GM12878 (cell line): ENCODE measurements around the gene PLEKHG4B. TPM values are rescaled to one million over a fixed set of nuclear protein-coding genes. Genes with fewer than 3 reads are reported as not detected.

ENCODE experiments used
- ATAC-seq: fragments of 200-7000 bp; cut with Tn5 transposase; 3 replicates; pipeline ENCODE4 v1.9.1; 2020; ENCODE audit warnings: mild to moderate bottlenecking, moderate library complexity
- BruUV-seq: library from RNA; stranded (reverse); fragments of 400-500 nt; replicated peaks from 2 replicates; lab custom pipeline; 2021; lab: Mats Ljungman, UMichigan
- CTCF ChIA-PET: fragments of 300-600 bp; sonication (Branson Sonifier 250); formaldehyde crosslinking; extraction: SDS; loops from one replicate; lab custom pipeline; 2021; ENCODE audit warnings: inconsistent platforms; lab: Yijun Ruan, JAX
- POLR2A ChIA-PET: fragments of 350-600 bp; formaldehyde crosslinking; extraction: SDS; loops from one replicate; lab custom pipeline; 2021; ENCODE audit warnings: inconsistent platforms; lab: Charles Lee
- RAD21 ChIA-PET: fragments of 300-600 bp; sonication (Branson Sonifier 250); formaldehyde crosslinking; loops from one replicate; lab custom pipeline; 2023; ENCODE audit warnings: antibody characterized with exemption; ENCODE audit not compliant: unreplicated experiment; lab: Charles Lee
- SMC1A ChIA-PET: fragments of 300-600 bp; sonication (Branson Sonifier 250); formaldehyde crosslinking; loops from one replicate; lab custom pipeline; 2023; ENCODE audit not compliant: unreplicated experiment, uncharacterized antibody; lab: Charles Lee
- DNase-seq: peaks from one replicate; pipeline ENCODE4 v3.0.0-alpha.2; 2011; ENCODE audit warnings: low read depth, low spot score
- FAIRE-seq: peaks from 3 replicates; lab custom pipeline; 2011; peaks lifted over from hg19 to GRCh38; lab: Jason Lieb, UNC
- H2AFZ ChIP-seq: 2 replicates; pipeline ENCODE4 v1.6.0; 2011; ENCODE audit warnings: low read depth, low read length, control low read depth; ENCODE audit not compliant: control insufficient read depth
- H3K27ac ChIP-seq: 2 replicates; pipeline ENCODE4 v1.5.1; 2011; ENCODE audit warnings: control low read depth; ENCODE audit not compliant: control insufficient read depth, insufficient read depth
- H3K27me3 ChIP-seq, 2 experiments: replicated peaks in 1 of 2; 2 replicates each; pipeline versions ENCODE4 v1.6.0 to v1.6.1; 2011; ENCODE audit warnings: low read length in 1 of 2; ENCODE audit not compliant: control insufficient read depth in 2 of 2, insufficient read depth in 2 of 2
- H3K36me3 ChIP-seq, 2 experiments: 2 replicates each; pipeline ENCODE4 v1.5.1; 2011; ENCODE audit warnings: low read length in 1 of 2; ENCODE audit not compliant: control insufficient read depth in 2 of 2, insufficient read depth in 2 of 2
- H3K4me1 ChIP-seq: 2 replicates; pipeline ENCODE4 v1.6.1; 2011; ENCODE audit warnings: mild to moderate bottlenecking, low read length, moderate library complexity, mixed read lengths; ENCODE audit not compliant: control insufficient read depth, insufficient read depth
- H3K4me2 ChIP-seq: 2 replicates; pipeline ENCODE4 v1.6.0; 2011; ENCODE audit warnings: control low read depth; ENCODE audit not compliant: control insufficient read depth, insufficient read depth
- H3K4me3 ChIP-seq: fragments of 200-600 bp; sonication (generic); 2 replicates; pipeline ENCODE4 v1.5.1; 2016
- H3K79me2 ChIP-seq: 2 replicates; pipeline ENCODE4 v1.6.0; 2011; ENCODE audit warnings: low read length; ENCODE audit not compliant: control insufficient read depth, insufficient read depth
- H3K9ac ChIP-seq: 2 replicates; pipeline ENCODE4 v1.8.0; 2011; ENCODE audit warnings: low read length, control low read depth, mixed read lengths; ENCODE audit not compliant: control insufficient read depth, insufficient read depth
- H3K9me3 ChIP-seq: replicated peaks from 3 replicates; pipeline ENCODE4 v1.5.1; 2011; ENCODE audit warnings: mild to moderate bottlenecking, low read length; ENCODE audit not compliant: control insufficient read depth, insufficient read depth
- H4K20me1 ChIP-seq: 2 replicates; pipeline ENCODE4 v1.6.0; 2011; ENCODE audit not compliant: control insufficient read depth, insufficient read depth
- CBX5 ChIP-seq: sonication (generic); IDR thresholded peaks from 2 replicates; pipeline ENCODE4 v1.6.1; 2016; ENCODE audit warnings: low read depth, moderate library complexity, mild to moderate bottlenecking, inconsistent platforms
- CHD2 ChIP-seq: IDR thresholded peaks from 2 replicates; pipeline ENCODE4 v1.6.1; 2011; ENCODE audit warnings: low read depth, low read length, improper control_type of control experiment, borderline replicate concordance
- ESRRA ChIP-seq: IDR thresholded peaks from 2 replicates; pipeline ENCODE4 v1.6.1; 2012; ENCODE audit warnings: mild to moderate bottlenecking, low read length, improper control_type of control experiment
- IRF4 ChIP-seq: IDR thresholded peaks from 2 replicates; pipeline ENCODE4 v1.6.1; 2011; ENCODE audit warnings: low read depth, low read length
- RB1 ChIP-seq: fragments of 450-650 bp; formaldehyde crosslinking; IDR thresholded peaks from 2 replicates; pipeline ENCODE4 v1.6.1; 2017; ENCODE audit warnings: mild to moderate bottlenecking, borderline replicate concordance
- SMC3 ChIP-seq: IDR thresholded peaks from 2 replicates; pipeline ENCODE4 v1.6.1; 2011; ENCODE audit warnings: low read length, improper control_type of control experiment, borderline replicate concordance
- SP1 ChIP-seq: IDR thresholded peaks from one replicate; pipeline ENCODE4 v1.6.1; 2011; ENCODE audit warnings: low read depth, low read length
- YY1 ChIP-seq: IDR thresholded peaks from 2 replicates; pipeline ENCODE4 v1.6.1; 2011; ENCODE audit warnings: low read depth, mild to moderate bottlenecking, low read length
- WGBS: methylation state at CpG from one replicate; pipeline ENCODE4 v1.1.6; 2016; ENCODE audit warnings: low lambda C conversion rate; ENCODE audit not compliant: insufficient replicate concordance, insufficient coverage; ENCODE audit errors: missing lambda C conversion rate; 5-methylcytosine and 5-hydroxymethylcytosine counted together
- in situ Hi-C: fragments of 300-500 bp; cut with MboI; formaldehyde crosslinking; loops from 9 replicates; pipeline ENCODE4 v1.14.3; 2018; ENCODE audit warnings: mixed read lengths
- intact Hi-C: fragments of 100-400 bp; cut with micrococcal nuclease; formaldehyde crosslinking; loops from one replicate; pipeline ENCODE4 v1.14.2; 2022; ENCODE audit not compliant: unreplicated experiment
- polyA plus RNA-seq, 11 experiments: library from polyadenylated mRNA; depleted of rRNA in 4 of 11; unstranded in 6 of 11; stranded (reverse) in 5 of 11; fragments of >200 nt; fragmentation: Nextera tagmentation in 4 of 11; fragmentation: Illumina TruSeq in 1 of 11; extraction: Ambion mirVana in 4 of 11; extraction: Trizol in 1 of 11; gene quantifications; 1 replicate in 1 of 11; 2 replicates in 10 of 11; pipeline versions ENCODE4 v1.2.1 to v1.2.3, GENCODE V29; 2011 to 2016; ENCODE audit warnings: inconsistent platforms in 2 of 11, missing spikeins in 2 of 11, low read depth in 1 of 11
- total RNA-seq, 4 experiments: library from RNA; depleted of rRNA in 3 of 4; stranded (reverse); fragments of >200 nt in 3 of 4; fragmentation: Illumina TruSeq in 1 of 4; extraction: Trizol in 1 of 4; gene quantifications; 2 replicates each; pipeline versions ENCODE4 v1.2.1 to v1.2.3, GENCODE V29; 2013 to 2021
- TF ChIP-seq, protein P1 (sequence below): fragments of 450-650 bp; IDR thresholded peaks from 2 replicates; pipeline ENCODE4 v1.6.1; 2017; ENCODE audit warnings: mild to moderate bottlenecking, moderate library complexity

The PLEKHG4B gene
- total and polyA plus RNA-seq, 10 of the 15 experiments (the other 5 are each of a cell fraction or from before 2014, with no cell fraction given): under 0.01 to 0.05 (median 0.01) TPM; not detected in 6

DNA sequence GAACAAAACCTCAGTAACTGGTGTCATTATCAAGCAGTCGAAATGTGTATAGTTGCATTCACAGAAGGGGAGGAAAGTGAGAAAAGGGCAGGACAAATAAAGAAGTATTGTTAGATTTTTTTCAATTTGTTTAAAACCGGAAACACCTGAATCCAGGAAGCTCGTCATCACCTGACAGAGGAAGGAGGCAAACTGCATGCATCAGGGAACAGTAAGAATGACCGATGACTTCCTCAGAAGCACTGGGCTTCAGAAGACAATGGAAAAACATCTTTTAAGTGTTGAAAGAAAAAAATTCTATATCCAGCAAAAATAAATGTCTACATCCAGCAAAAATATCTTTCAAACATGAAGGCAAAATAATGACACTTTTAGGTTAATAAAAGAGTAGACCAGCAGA lies 29.5 kb downstream of the PLEKHG4B start:
- no peaks in the 10 kb centered on the region for H3K36me3 ChIP-seq
- ChIA-PET SMC1A (no interaction called here), RAD21 (no interaction called here), POLR2A (no interaction called here), CTCF (no interaction called here)
- no peak overlapping the region for H3K4me3 ChIP-seq
- no peak for DNase-seq
- no peaks in the 10 kb centered on the region for H3K27me3 ChIP-seq
- H3K4me1 ChIP-seq: no peaks in the 10 kb centered on the region
- ATAC-seq: no peak
- intact Hi-C loops: no loop called here
- H3K4me2 ChIP-seq: no peak overlapping the region
- no peak overlapping the region for H3K9ac ChIP-seq
- peak; percentile 31; the same call in 1 of the 2 replicates for TF ChIP-seq CBX5
- no peak for TF ChIP-seq SP1
- in situ Hi-C loops: no loop called here
- H3K9me3 ChIP-seq: no peaks in the 10 kb centered on the region; the same call in 1 of the 3 replicates
- 43% methylated on average over 4 of the region's 4 CpGs for WGBS
- no peak overlapping the region for H2AFZ ChIP-seq
- no TSS peak for BruUV-seq
- H4K20me1 ChIP-seq: no peaks in the 10 kb centered on the region
- no peak for FAIRE-seq
- H3K27ac ChIP-seq: no peak overlapping the region
- no peaks in the 10 kb centered on the region for H3K79me2 ChIP-seq

- no peak overlapping the region for H3K4me3 ChIP-seq
- BruUV-seq: no TSS peak
- no peak overlapping the region for H3K4me2 ChIP-seq
- H3K9ac ChIP-seq: no peak overlapping the region
- ATAC-seq: no peak
- no peaks in the 10 kb centered on the region for H3K36me3 ChIP-seq
- no peaks in the 10 kb centered on the region for H3K4me1 ChIP-seq
- no peaks in the 10 kb centered on the region for H3K79me2 ChIP-seq
- 100% methylated on average over 1 of the region's 1 CpG for WGBS
- no peaks in the 10 kb centered on the region for H3K27me3 ChIP-seq
- no peak overlapping the region for H2AFZ ChIP-seq
- SMC1A ChIA-PET: no interaction called here
- POLR2A ChIA-PET: no interaction called here
- no peak for DNase-seq
- H4K20me1 ChIP-seq: no peaks in the 10 kb centered on the region
- H3K9me3 ChIP-seq: no peaks in the 10 kb centered on the region; the same call in 2 of the 3 replicates
- in situ Hi-C loops: no loop called here
- TF ChIP-seq RB1: no peak
- no peak for TF ChIP-seq CHD2
- TF ChIP-seq IRF4: no peak
- TF ChIP-seq YY1: no peak
- no peak for TF ChIP-seq ESRRA
- TF ChIP-seq, protein P1, sequence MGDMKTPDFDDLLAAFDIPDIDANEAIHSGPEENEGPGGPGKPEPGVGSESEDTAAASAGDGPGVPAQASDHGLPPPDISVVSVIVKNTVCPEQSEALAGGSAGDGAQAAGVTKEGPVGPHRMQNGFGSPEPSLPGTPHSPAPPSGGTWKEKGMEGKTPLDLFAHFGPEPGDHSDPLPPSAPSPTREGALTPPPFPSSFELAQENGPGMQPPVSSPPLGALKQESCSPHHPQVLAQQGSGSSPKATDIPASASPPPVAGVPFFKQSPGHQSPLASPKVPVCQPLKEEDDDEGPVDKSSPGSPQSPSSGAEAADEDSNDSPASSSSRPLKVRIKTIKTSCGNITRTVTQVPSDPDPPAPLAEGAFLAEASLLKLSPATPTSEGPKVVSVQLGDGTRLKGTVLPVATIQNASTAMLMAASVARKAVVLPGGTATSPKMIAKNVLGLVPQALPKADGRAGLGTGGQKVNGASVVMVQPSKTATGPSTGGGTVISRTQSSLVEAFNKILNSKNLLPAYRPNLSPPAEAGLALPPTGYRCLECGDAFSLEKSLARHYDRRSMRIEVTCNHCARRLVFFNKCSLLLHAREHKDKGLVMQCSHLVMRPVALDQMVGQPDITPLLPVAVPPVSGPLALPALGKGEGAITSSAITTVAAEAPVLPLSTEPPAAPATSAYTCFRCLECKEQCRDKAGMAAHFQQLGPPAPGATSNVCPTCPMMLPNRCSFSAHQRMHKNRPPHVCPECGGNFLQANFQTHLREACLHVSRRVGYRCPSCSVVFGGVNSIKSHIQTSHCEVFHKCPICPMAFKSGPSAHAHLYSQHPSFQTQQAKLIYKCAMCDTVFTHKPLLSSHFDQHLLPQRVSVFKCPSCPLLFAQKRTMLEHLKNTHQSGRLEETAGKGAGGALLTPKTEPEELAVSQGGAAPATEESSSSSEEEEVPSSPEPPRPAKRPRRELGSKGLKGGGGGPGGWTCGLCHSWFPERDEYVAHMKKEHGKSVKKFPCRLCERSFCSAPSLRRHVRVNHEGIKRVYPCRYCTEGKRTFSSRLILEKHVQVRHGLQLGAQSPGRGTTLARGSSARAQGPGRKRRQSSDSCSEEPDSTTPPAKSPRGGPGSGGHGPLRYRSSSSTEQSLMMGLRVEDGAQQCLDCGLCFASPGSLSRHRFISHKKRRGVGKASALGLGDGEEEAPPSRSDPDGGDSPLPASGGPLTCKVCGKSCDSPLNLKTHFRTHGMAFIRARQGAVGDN: no peak
- TF ChIP-seq SMC3: no peak
- intact Hi-C loops: no loop called here
- no peak for FAIRE-seq
- H3K27ac ChIP-seq: no peak overlapping the region
- CTCF ChIA-PET: interaction anchor here (1.6 kb wide), 1 partner anchor 10 kb away, joined by 5 read pairs; no protein-coding TSS in a partner anchor
- RAD21 ChIA-PET: no interaction called here
Measured at GRCh38 chr5:125815-126214, 33.8 kb downstream of the PLEKHG4B start.
